CD4-positive, alpha-beta T cell treated with Interleukin-4 for 4 hours (primary cell): Measurements from ENCODE around the gene PHF12.
"Not testable (repeated sequence)": the region's sequence is repeated elsewhere in the genome, so short reads cannot be mapped to it uniquely, and the experiment has no call there.

ENCODE experiments used
- DNase-seq: peaks from one replicate; pipeline ENCODE4 v3.0.0-alpha.2; 2020

PHF12 gene

GRCh38 chr17:28953444-28954118 is 2.3 kb upstream of the PHF12 start:
- DNase-seq, result peak; percentile 45

- DNase-seq, result peak; percentile 100
Observed at GRCh38 chr17:28951991-28952975, 965 bp upstream of the PHF12 start.

GRCh38 chr17:28950752-28951427 is 428 bp downstream of the PHF12 start:
- no peak for DNase-seq

- DNase-seq, result peak; percentile 53
Observed at GRCh38 chr17:28950017-28950751, 1.1 kb downstream of the PHF12 start.

- peak; percentile 64 for DNase-seq
Observed at GRCh38 chr17:28949185-28950016, 1.9 kb downstream of the PHF12 start.

- DNase-seq, result no peak
Observed at GRCh38 chr17:28948873-28949184, 2.5 kb downstream of the PHF12 start.

GRCh38 chr17:28948342-28948741 is 3.0 kb downstream of the PHF12 start:
- DNase-seq, result no peak

GRCh38 chr17:28947639-28948038 is 3.7 kb downstream of the PHF12 start:
- peak; percentile 33 for DNase-seq

GRCh38 chr17:28946239-28946638 is 5.1 kb downstream of the PHF12 start:
- peak; percentile 24 for DNase-seq

- DNase-seq, result no peak
Observed at GRCh38 chr17:28944862-28945741, 6.2 kb downstream of the PHF12 start.

- DNase-seq, result no peak
Observed at GRCh38 chr17:28944343-28944742, 7.0 kb downstream of the PHF12 start.

GRCh38 chr17:28942925-28943324 is 8.4 kb downstream of the PHF12 start:
- no peak for DNase-seq

GRCh38 chr17:28941251-28941650 is 10.1 kb downstream of the PHF12 start:
- no peak for DNase-seq

GRCh38 chr17:28940675-28941074 is 10.6 kb downstream of the PHF12 start:
- DNase-seq, result no peak

GRCh38 chr17:28940142-28940541 is 11.2 kb downstream of the PHF12 start:
- DNase-seq, result no peak

GRCh38 chr17:28938552-28938951 is 12.8 kb downstream of the PHF12 start:
- no peak for DNase-seq

- DNase-seq, result no peak
Observed at GRCh38 chr17:28937044-28937729, 14.1 kb downstream of the PHF12 start.

GRCh38 chr17:28935744-28936460 is 15.4 kb downstream of the PHF12 start:
- DNase-seq, result no peak

GRCh38 chr17:28934508-28934907 is 16.8 kb downstream of the PHF12 start:
- DNase-seq, result not testable (repeated sequence)

- DNase-seq, result no peak
Observed at GRCh38 chr17:28929787-28930186, 21.5 kb downstream of the PHF12 start.
